ENCODE data around the gene JTB. TPM values are rescaled to one million over a fixed set of nuclear protein-coding genes. Genes with fewer than 3 reads are reported as not detected.

JTB gene
- total and polyA plus RNA-seq, 9 donors, result 77.5 to 207 (median 88.6) TPM

- Histone ChIP-seq H3K27ac (peak within 1 kb of the TSS; percentile 56 to 95), H3K27me3 (no peaks in the 10 kb centered on the region), H3K36me3 (no peaks in the 10 kb centered on the region), H3K9me3 (no peaks in the 10 kb centered on the region), H3K4me1 (ENCODE audit: insufficient read depth) (peaks cover 24% of the 10 kb centered on the region), H3K4me3 (peak within 1 kb of the TSS; percentile 91)
- DNase-seq, result peak; percentile 99 to 100 (median 99)
- no peak for TF ChIP-seq CTCF (IDR thresholded peaks at IDR 0.05)
- peak; percentile 60 for TF ChIP-seq POLR2A (IDR thresholded peaks at IDR 0.05)
- TF ChIP-seq EP300 (IDR thresholded peaks at IDR 0.05), result peak; percentile 29
- intact Hi-C loops (cut with DNase I), result loop anchor here in 1 of 4 donors (10.0 kb wide), 1 partner anchor 408 kb away; no protein-coding TSS in a partner anchor
- 0 to 1% (median 0%) methylated on average over 51 to 54 of the region's 54 CpGs for WGBS, 3 donors
Measured at GRCh38 chr1:153963030-153963849, 14.2 kb downstream of the JTB start, which contains the start of gene SLC39A1. TSS of gene SLC39A1 (minus strand) at chr1:153963537. CDS start at chr1:153962715, 822 bp downstream.

- 31 to 35% (median 34%) methylated on average over 16 of the region's 16 CpGs for WGBS, 3 donors
- Histone ChIP-seq H3K27me3 (no peaks in the 10 kb centered on the region), H3K4me1 (ENCODE audit: insufficient read depth) (peaks cover 24% of the 10 kb centered on the region), H3K36me3 (no peaks in the 10 kb centered on the region), H3K9me3 (no peaks in the 10 kb centered on the region), H3K27ac (peak overlapping the region; percentile 56 to 95), H3K4me3 (peak overlapping the region; percentile 91)
- DNase-seq, result peak in 1 of 5 donors; percentile 55
- TF ChIP-seq CTCF (IDR thresholded peaks at IDR 0.05) (no peak), POLR2A (IDR thresholded peaks at IDR 0.05) (no peak), EP300 (IDR thresholded peaks at IDR 0.05) (no peak)
- intact Hi-C loops (cut with DNase I), result loop anchor here in 1 of 4 donors (10.0 kb wide), 1 partner anchor 408 kb away; no protein-coding TSS in a partner anchor
Measured at GRCh38 chr1:153962088-153963029, 15.1 kb downstream of the JTB start.

- WGBS, 3 donors, result 57 to 80% (median 58%) methylated on average over 4 of the region's 4 CpGs
- peaks cover 32% of the 10 kb centered on the region for H3K4me1 ChIP-seq (ENCODE audit: insufficient read depth)
- intact Hi-C loops (cut with DNase I), result loop anchor here in 1 of 4 donors (10.0 kb wide), 1 partner anchor 407 kb away; no protein-coding TSS in a partner anchor
- no peak overlapping the region for H3K27ac ChIP-seq
- H3K27me3 ChIP-seq, result no peaks in the 10 kb centered on the region
- DNase-seq, result no peak
- TF ChIP-seq EP300 (IDR thresholded peaks at IDR 0.05), result no peak
- no peak for TF ChIP-seq POLR2A (IDR thresholded peaks at IDR 0.05)
- TF ChIP-seq CTCF (IDR thresholded peaks at IDR 0.05), result no peak
- H3K4me3 ChIP-seq, result no peak overlapping the region
- no peaks in the 10 kb centered on the region for H3K36me3 ChIP-seq
- H3K9me3 ChIP-seq, result no peaks in the 10 kb centered on the region
Measured at GRCh38 chr1:153961421-153961820, 16.1 kb downstream of the JTB start.

GRCh38 chr1:153960206-153960605, 17.3 kb downstream of the JTB start:
- no peak for DNase-seq
- no peaks in the 10 kb centered on the region for H3K36me3 ChIP-seq
- no peaks in the 10 kb centered on the region for H3K27me3 ChIP-seq
- no peaks in the 10 kb centered on the region for H3K9me3 ChIP-seq
- H3K4me3 ChIP-seq, result no peak overlapping the region
- no peak overlapping the region for H3K27ac ChIP-seq
- WGBS, 3 donors, result 81 to 91% (median 81%) methylated on average over 9 to 11 of the region's 11 CpGs
- no peak for TF ChIP-seq POLR2A (IDR thresholded peaks at IDR 0.05)
- no peak for TF ChIP-seq EP300 (IDR thresholded peaks at IDR 0.05)
- TF ChIP-seq CTCF (IDR thresholded peaks at IDR 0.05), result no peak
- intact Hi-C loops (cut with DNase I), result loop anchor here in 1 of 4 donors (10.0 kb wide), 1 partner anchor 405 kb away; no protein-coding TSS in a partner anchor
- H3K4me1 ChIP-seq (ENCODE audit: insufficient read depth), result peaks cover 35% of the 10 kb centered on the region

All from ovary (tissue), 9 donors.